HepG2 (cell line): ENCODE data around the gene QSER1. TPM values are rescaled to one million over a fixed set of nuclear protein-coding genes. Genes with fewer than 3 reads are reported as not detected.

ENCODE experiments used
- E2F5 ChIP-seq: sonication (generic); formaldehyde crosslinking; conservative IDR thresholded peaks from 2 replicates; pipeline ENCODE4 v1.4.0; 2020; ENCODE audit warnings: missing genetic modification reagents
- ELF1 ChIP-seq: sonication (generic); formaldehyde crosslinking; IDR thresholded peaks from 2 replicates; pipeline ENCODE4 v1.4.0; 2020; ENCODE audit warnings: missing genetic modification reagents
- GATA4 ChIP-seq: sonication (generic); IDR thresholded peaks from 2 replicates; pipeline ENCODE4 v1.6.1; 2016; ENCODE audit warnings: antibody characterized with exemption, low read depth, borderline replicate concordance
- HOXD1 ChIP-seq: sonication (generic); formaldehyde crosslinking; IDR thresholded peaks from 2 replicates; pipeline ENCODE4 v1.5.0; 2020; ENCODE audit warnings: missing genetic modification reagents
- IKZF4 ChIP-seq: sonication (generic); formaldehyde crosslinking; IDR thresholded peaks from 2 replicates; pipeline ENCODE4 v1.5.1; 2020; ENCODE audit warnings: borderline replicate concordance, mild to moderate bottlenecking, low read depth, missing genetic modification reagents; ENCODE audit errors: not compliant biosample characterization
- JUN ChIP-seq: sonication (generic); formaldehyde crosslinking; IDR thresholded peaks from 2 replicates; pipeline ENCODE4 v1.4.0; 2020; ENCODE audit warnings: mild to moderate bottlenecking, missing genetic modification reagents
- MAZ ChIP-seq, 2 experiments: sonication (generic) in 1 of 2; formaldehyde crosslinking in 1 of 2; IDR thresholded peaks; 2 replicates each; pipeline versions ENCODE4 v1.5.0 to v1.6.1; 2012 to 2020; ENCODE audit warnings: low read depth in 2 of 2, mild to moderate bottlenecking in 2 of 2, borderline replicate concordance in 1 of 2, improper control_type of control experiment in 1 of 2, low read length in 1 of 2, missing genetic modification reagents in 1 of 2, moderate library complexity in 1 of 2
- NFIB ChIP-seq: sonication (generic); formaldehyde crosslinking; IDR thresholded peaks from 2 replicates; pipeline ENCODE4 v1.9.0; 2021; ENCODE audit warnings: missing genetic modification reagents, mild to moderate bottlenecking, borderline replicate concordance
- NFYC ChIP-seq: IDR thresholded peaks from 2 replicates; pipeline ENCODE4 v1.6.1; 2016; ENCODE audit warnings: missing genetic modification reagents, missing compliant biosample characterization
- PITX1 ChIP-seq: sonication (generic); formaldehyde crosslinking; IDR thresholded peaks from 2 replicates; pipeline ENCODE4 v1.5.1; 2020; ENCODE audit warnings: mild to moderate bottlenecking, missing genetic modification reagents
- REL ChIP-seq: sonication (generic); formaldehyde crosslinking; conservative IDR thresholded peaks from 2 replicates; pipeline ENCODE4 v1.8.0; 2022; ENCODE audit warnings: mild to moderate bottlenecking, missing genetic modification reagents, moderate library complexity
- ZBTB33 ChIP-seq: sonication (generic); formaldehyde crosslinking; IDR thresholded peaks from 2 replicates; pipeline ENCODE4 v1.4.0; 2020; ENCODE audit warnings: missing genetic modification reagents
- ZNF333 ChIP-seq: sonication (generic); formaldehyde crosslinking; IDR thresholded peaks from 2 replicates; pipeline ENCODE4 v1.4.0; 2020; ENCODE audit warnings: mild to moderate bottlenecking, missing genetic modification reagents, borderline replicate concordance
- ZNF510 ChIP-seq: sonication (generic); formaldehyde crosslinking; IDR thresholded peaks from 2 replicates; pipeline ENCODE4 v1.4.0; 2020; ENCODE audit warnings: low read depth, mild to moderate bottlenecking, missing genetic modification reagents
- ZNF816 ChIP-seq: sonication (generic); formaldehyde crosslinking; IDR thresholded peaks from 2 replicates; pipeline ENCODE4 v1.8.0; 2022; ENCODE audit warnings: missing genetic modification reagents, mild to moderate bottlenecking, borderline replicate concordance
- ZNF83 ChIP-seq: sonication (generic); formaldehyde crosslinking; IDR thresholded peaks from 2 replicates; pipeline ENCODE4 v1.4.0; 2020; ENCODE audit warnings: missing genetic modification reagents, mild to moderate bottlenecking, borderline replicate concordance
- ZNF850 ChIP-seq: sonication (generic); formaldehyde crosslinking; conservative IDR thresholded peaks from 2 replicates; pipeline ENCODE4 v1.9.0; 2021; ENCODE audit warnings: mild to moderate bottlenecking, missing genetic modification reagents
- ZNF878 ChIP-seq: sonication (generic); formaldehyde crosslinking; IDR thresholded peaks from 2 replicates; pipeline ENCODE4 v1.8.1; 2023; ENCODE audit warnings: mild to moderate bottlenecking, missing genetic modification reagents, moderate library complexity
- ZZZ3 ChIP-seq: sonication (generic); formaldehyde crosslinking; IDR thresholded peaks from 2 replicates; pipeline ENCODE4 v1.4.0; 2020; ENCODE audit warnings: missing genetic modification reagents, mild to moderate bottlenecking, borderline replicate concordance
- polyA plus RNA-seq, 8 experiments: library from polyadenylated mRNA; depleted of rRNA in 3 of 8; stranded (reverse) in 7 of 8; unstranded in 1 of 8; fragments of >200 nt; fragmentation: Illumina TruSeq in 4 of 8; extraction: Trizol in 4 of 8; gene quantifications; 2 replicates each; pipeline versions ENCODE4 v1.2.1 to v1.2.3, GENCODE V29; 2011 to 2016; ENCODE audit warnings: low read depth in 4 of 8, missing spikeins in 1 of 8, mixed read lengths in 1 of 8; ENCODE audit not compliant: insufficient read depth in 1 of 8
- total RNA-seq, 5 experiments: library from RNA; depleted of rRNA; stranded (reverse); fragments of >200 nt; fragmentation: Illumina TruSeq; extraction: Trizol; gene quantifications; 2 replicates each; pipeline ENCODE4 v1.2.3, GENCODE V29; 2016; ENCODE audit warnings: low read depth in 1 of 5
- TF ChIP-seq, protein P1 (sequence below): sonication (generic); formaldehyde crosslinking; IDR thresholded peaks from 2 replicates; pipeline ENCODE4 v1.9.0; 2021; ENCODE audit warnings: missing genetic modification reagents, borderline replicate concordance
- TF ChIP-seq, protein P2 (sequence below): sonication (generic); formaldehyde crosslinking; IDR thresholded peaks from 2 replicates; pipeline ENCODE4 v1.4.0; 2020; ENCODE audit warnings: mild to moderate bottlenecking, missing genetic modification reagents

Gene QSER1
- total and polyA plus RNA-seq, 2 of the 13 experiments (the other 11 are each of a cell fraction or from before 2014, with no cell fraction given) = 8.9 to 17.3 TPM

GRCh38 chr11:32892355-32893092 lies at the start of gene QSER1 (continued):
- TF ChIP-seq JUN (CRISPR knock-in tag) (no peak), ZNF878 (CRISPR knock-in tag) (no peak), GATA4 (no peak), ZNF816 (CRISPR knock-in tag) (0 out of 2 replicates have a peak, but pooled peaks have one; percentile 36), NFIB (no peak), ZNF510 (CRISPR knock-in tag) (0 out of 2 replicates have a peak, but pooled peaks have one; percentile 24), HOXD1 (CRISPR knock-in tag) (no peak), ZZZ3 (CRISPR knock-in tag) (no peak), ZNF850 (no peak), E2F5 (CRISPR knock-in tag) (no peak), ZNF83 (CRISPR knock-in tag) (no peak), MAZ (IDR thresholded peaks at IDR 0.05; ENCODE audit: borderline replicate concordance, low read depth, low read length) (no peak), MAZ (CRISPR knock-in tag; IDR thresholded peaks at IDR 0.05; ENCODE audit: low read depth) (0 out of 2 replicates have a peak, but pooled peaks have one; percentile 39), ZBTB33 (CRISPR knock-in tag) (no peak), NFYC (CRISPR knock-in tag) (no peak), ZNF333 (CRISPR knock-in tag) (no peak), ELF1 (no peak), REL (CRISPR knock-in tag) (no peak), PITX1 (CRISPR knock-in tag) (no peak), IKZF4 (CRISPR knock-in tag) (peak; percentile 32)
- TF ChIP-seq, protein P1, sequence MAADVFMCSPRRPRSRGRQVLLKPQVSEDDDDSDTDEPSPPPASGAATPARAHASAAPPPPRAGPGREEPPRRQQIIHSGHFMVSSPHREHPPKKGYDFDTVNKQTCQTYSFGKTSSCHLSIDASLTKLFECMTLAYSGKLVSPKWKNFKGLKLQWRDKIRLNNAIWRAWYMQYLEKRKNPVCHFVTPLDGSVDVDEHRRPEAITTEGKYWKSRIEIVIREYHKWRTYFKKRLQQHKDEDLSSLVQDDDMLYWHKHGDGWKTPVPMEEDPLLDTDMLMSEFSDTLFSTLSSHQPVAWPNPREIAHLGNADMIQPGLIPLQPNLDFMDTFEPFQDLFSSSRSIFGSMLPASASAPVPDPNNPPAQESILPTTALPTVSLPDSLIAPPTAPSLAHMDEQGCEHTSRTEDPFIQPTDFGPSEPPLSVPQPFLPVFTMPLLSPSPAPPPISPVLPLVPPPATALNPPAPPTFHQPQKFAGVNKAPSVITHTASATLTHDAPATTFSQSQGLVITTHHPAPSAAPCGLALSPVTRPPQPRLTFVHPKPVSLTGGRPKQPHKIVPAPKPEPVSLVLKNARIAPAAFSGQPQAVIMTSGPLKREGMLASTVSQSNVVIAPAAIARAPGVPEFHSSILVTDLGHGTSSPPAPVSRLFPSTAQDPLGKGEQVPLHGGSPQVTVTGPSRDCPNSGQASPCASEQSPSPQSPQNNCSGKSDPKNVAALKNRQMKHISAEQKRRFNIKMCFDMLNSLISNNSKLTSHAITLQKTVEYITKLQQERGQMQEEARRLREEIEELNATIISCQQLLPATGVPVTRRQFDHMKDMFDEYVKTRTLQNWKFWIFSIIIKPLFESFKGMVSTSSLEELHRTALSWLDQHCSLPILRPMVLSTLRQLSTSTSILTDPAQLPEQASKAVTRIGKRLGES (CRISPR knock-in tag) = no peak
- TF ChIP-seq, protein P2, sequence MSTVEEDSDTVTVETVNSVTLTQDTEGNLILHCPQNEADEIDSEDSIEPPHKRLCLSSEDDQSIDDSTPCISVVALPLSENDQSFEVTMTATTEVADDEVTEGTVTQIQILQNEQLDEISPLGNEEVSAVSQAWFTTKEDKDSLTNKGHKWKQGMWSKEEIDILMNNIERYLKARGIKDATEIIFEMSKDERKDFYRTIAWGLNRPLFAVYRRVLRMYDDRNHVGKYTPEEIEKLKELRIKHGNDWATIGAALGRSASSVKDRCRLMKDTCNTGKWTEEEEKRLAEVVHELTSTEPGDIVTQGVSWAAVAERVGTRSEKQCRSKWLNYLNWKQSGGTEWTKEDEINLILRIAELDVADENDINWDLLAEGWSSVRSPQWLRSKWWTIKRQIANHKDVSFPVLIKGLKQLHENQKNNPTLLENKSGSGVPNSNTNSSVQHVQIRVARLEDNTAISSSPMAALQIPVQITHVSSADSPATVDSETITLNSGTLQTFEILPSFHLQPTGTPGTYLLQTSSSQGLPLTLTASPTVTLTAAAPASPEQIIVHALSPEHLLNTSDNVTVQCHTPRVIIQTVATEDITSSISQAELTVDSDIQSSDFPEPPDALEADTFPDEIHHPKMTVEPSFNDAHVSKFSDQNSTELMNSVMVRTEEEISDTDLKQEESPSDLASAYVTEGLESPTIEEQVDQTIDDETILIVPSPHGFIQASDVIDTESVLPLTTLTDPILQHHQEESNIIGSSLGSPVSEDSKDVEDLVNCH (CRISPR knock-in tag) = no peak
